H9 (cell line): ENCODE results near the gene PLCL1. TPM values are rescaled to one million over a fixed set of nuclear protein-coding genes. Genes with fewer than 3 reads are reported as not detected.

Experiments used
- DNase-seq: peaks from one replicate; pipeline ENCODE4 v3.0.0-alpha.2; 2017
- H2AFZ ChIP-seq: one replicate; pipeline ENCODE4 v1.6.1; 2013; ENCODE audit warnings: mild to moderate bottlenecking, low read length, control low read depth, moderate library complexity
- H2AK5ac ChIP-seq: 2 replicates; pipeline ENCODE4 v1.6.1; 2013; ENCODE audit warnings: low read length, control low read depth, mixed read lengths; ENCODE audit not compliant: insufficient read length
- H2BK120ac ChIP-seq: one replicate; pipeline ENCODE4 v1.6.1; 2013; ENCODE audit warnings: low read depth, mild to moderate bottlenecking, low read length, control low read depth, inconsistent platforms; ENCODE audit not compliant: poor library complexity, severe bottlenecking
- H2BK12ac ChIP-seq: 2 replicates; pipeline ENCODE4 v1.6.1; 2013; ENCODE audit warnings: low read length, control low read depth, mixed read lengths, low read depth; ENCODE audit not compliant: insufficient read length
- H2BK15ac ChIP-seq: 2 replicates; pipeline ENCODE4 v1.6.1; 2013; ENCODE audit warnings: low read depth, low read length, control low read depth
- H2BK20ac ChIP-seq: one replicate; pipeline ENCODE4 v1.6.1; 2013; ENCODE audit warnings: low read depth, mild to moderate bottlenecking, low read length, control low read depth, inconsistent platforms; ENCODE audit not compliant: poor library complexity, severe bottlenecking
- H2BK5ac ChIP-seq: 2 replicates; pipeline ENCODE4 v1.6.1; 2013; ENCODE audit warnings: low read length, control low read depth, mixed read lengths; ENCODE audit not compliant: insufficient read length
- H3K14ac ChIP-seq: 2 replicates; pipeline ENCODE4 v1.6.1; 2013; ENCODE audit warnings: low read length, control low read depth; ENCODE audit not compliant: insufficient read depth
- H3K18ac ChIP-seq: 2 replicates; pipeline ENCODE4 v1.6.1; 2013; ENCODE audit warnings: low read depth, mild to moderate bottlenecking, mixed read lengths, low read length, control low read depth; ENCODE audit not compliant: insufficient read length
- H3K23ac ChIP-seq: 2 replicates; pipeline ENCODE4 v1.6.1; 2013; ENCODE audit warnings: low read length, control low read depth, mixed read lengths, low read depth; ENCODE audit not compliant: insufficient read length
- H3K23me2 ChIP-seq: 2 replicates; pipeline ENCODE4 v1.6.1; 2013; ENCODE audit warnings: low read depth, mild to moderate bottlenecking, mixed read lengths, low read length, control low read depth; ENCODE audit not compliant: insufficient read length, poor library complexity, severe bottlenecking
- H3K27ac ChIP-seq: 2 replicates; pipeline ENCODE4 v1.5.1; 2013; ENCODE audit warnings: low read length, control low read depth, mixed read lengths, low read depth; ENCODE audit not compliant: insufficient read length
- H3K27me3 ChIP-seq: 2 replicates; pipeline ENCODE4 v1.6.1; 2013; ENCODE audit warnings: low read length, control low read depth, inconsistent platforms; ENCODE audit not compliant: insufficient read depth
- H3K4ac ChIP-seq: 2 replicates; pipeline ENCODE4 v1.6.1; 2013; ENCODE audit warnings: low read depth, mild to moderate bottlenecking, control low read depth, inconsistent platforms, low read length, moderate library complexity
- H3K4me1 ChIP-seq: 2 replicates; pipeline ENCODE4 v1.6.1; 2013; ENCODE audit warnings: low read length, control low read depth, inconsistent platforms; ENCODE audit not compliant: insufficient read depth
- H3K4me2 ChIP-seq: 2 replicates; pipeline ENCODE4 v1.6.1; 2013; ENCODE audit warnings: low read length, control low read depth, mixed read lengths; ENCODE audit not compliant: insufficient read length, insufficient read depth
- H3K56ac ChIP-seq: 2 replicates; pipeline ENCODE4 v1.6.1; 2013; ENCODE audit warnings: low read depth, mild to moderate bottlenecking, mixed read lengths, low read length, control low read depth; ENCODE audit not compliant: insufficient read length
- H3K79me1 ChIP-seq: 2 replicates; pipeline ENCODE4 v1.6.1; 2013; ENCODE audit warnings: low read depth, mild to moderate bottlenecking, moderate library complexity, low read length, control low read depth, inconsistent platforms; ENCODE audit not compliant: insufficient read depth, poor library complexity, severe bottlenecking
- H3K79me2 ChIP-seq: 2 replicates; pipeline ENCODE4 v1.6.1; 2013; ENCODE audit warnings: low read length, control low read depth, inconsistent platforms; ENCODE audit not compliant: insufficient read depth
- H3K9ac ChIP-seq: 2 replicates; pipeline ENCODE4 v1.6.1; 2013; ENCODE audit warnings: low read length, control low read depth, mixed read lengths; ENCODE audit not compliant: insufficient read length; ENCODE audit errors: extremely low read depth
- H3K9me3 ChIP-seq: one replicate; pipeline ENCODE4 v1.6.1; 2013; ENCODE audit warnings: low read depth, low read length, inconsistent platforms; ENCODE audit not compliant: control insufficient read depth
- H3T11ph ChIP-seq: one replicate; pipeline ENCODE4 v1.6.1; 2013; ENCODE audit warnings: mild to moderate bottlenecking, low read length, control low read depth, inconsistent platforms
- H4K20me1 ChIP-seq: one replicate; pipeline ENCODE4 v1.6.1; 2013; ENCODE audit not compliant: control insufficient read depth, insufficient read length, insufficient read depth
- H4K5ac ChIP-seq: 2 replicates; pipeline ENCODE4 v1.6.1; 2013; ENCODE audit warnings: low read depth, mild to moderate bottlenecking, mixed read lengths, low read length, control low read depth; ENCODE audit not compliant: insufficient read length
- H4K8ac ChIP-seq: replicated peaks from 2 replicates; pipeline ENCODE4 v1.6.1; 2013; ENCODE audit warnings: low read length, control low read depth, mixed read lengths, low read depth; ENCODE audit not compliant: insufficient read length
- H4K91ac ChIP-seq: 2 replicates; pipeline ENCODE4 v1.6.1; 2013; ENCODE audit warnings: low read depth, mild to moderate bottlenecking, moderate library complexity, mixed read lengths, low read length, control low read depth; ENCODE audit not compliant: insufficient read length
- H3K27ac Mint-ChIP-seq, 3 experiments: 2 replicates in 2 of 3; 3 replicates in 1 of 3; pipeline ENCODE4 v1.8.0; 2020 to 2021; ENCODE audit warnings: mixed read lengths in 3 of 3, mild to moderate bottlenecking in 1 of 3, moderate library complexity in 1 of 3
- H3K27me3 Mint-ChIP-seq: 2 replicates; pipeline ENCODE4 v1.8.0; 2021; ENCODE audit warnings: low read depth, mild to moderate bottlenecking, moderate library complexity, mixed read lengths
- H3K36me3 Mint-ChIP-seq, 3 experiments: 2 replicates in 2 of 3; 3 replicates in 1 of 3; pipeline ENCODE4 v1.8.0; 2020 to 2021; ENCODE audit warnings: low read depth in 3 of 3, mixed read lengths in 3 of 3; ENCODE audit not compliant: insufficient read depth in 1 of 3
- H3K4me1 Mint-ChIP-seq, 2 experiments: 2 replicates each; pipeline ENCODE4 v1.8.0; 2020; ENCODE audit warnings: mixed read lengths in 2 of 2
- H3K4me3 Mint-ChIP-seq, 2 experiments: 2 replicates in 1 of 2; 3 replicates in 1 of 2; pipeline ENCODE4 v1.8.0; 2020 to 2021; ENCODE audit warnings: mild to moderate bottlenecking in 2 of 2, mixed read lengths in 2 of 2, moderate library complexity in 1 of 2
- H3K9me3 Mint-ChIP-seq, 2 experiments: 2 replicates in 1 of 2; 3 replicates in 1 of 2; pipeline ENCODE4 v1.8.0; 2020; ENCODE audit warnings: mild to moderate bottlenecking in 2 of 2, mixed read lengths in 2 of 2, moderate library complexity in 1 of 2
- CTCF ChIP-seq: fragments of 200-600 bp; sonication (generic); conservative IDR thresholded peaks from 3 replicates; pipeline ENCODE4 v1.8.0; 2021; ENCODE audit warnings: antibody characterized with exemption, mild to moderate bottlenecking
- WGBS: extraction: QIAGEN DNeasy Blood & Tissue Kit; methylation state at CpG from one replicate; pipeline ENCODE4 v1.1.7; 2013; ENCODE audit warnings: missing lambda C conversion rate, low lambda C conversion rate, mixed read lengths; ENCODE audit not compliant: insufficient read length; ENCODE audit errors: extremely low coverage; 5-methylcytosine and 5-hydroxymethylcytosine counted together
- total RNA-seq: library from RNA; stranded (reverse); gene quantifications from 2 replicates; pipeline ENCODE4 v1.2.1, GENCODE V29; 2021

The PLCL1 gene
- total RNA-seq, 1 experiment from 2014 or later = 0.04 TPM

- H3K18ac ChIP-seq = no peak overlapping the region
- no CpG with 5 or more reads among the region's 4 CpGs for WGBS
- no peak overlapping the region for H3K27ac ChIP-seq
- H2AK5ac ChIP-seq = no peak overlapping the region
- H3K79me1 ChIP-seq = no peaks in the 10 kb centered on the region
- H4K8ac ChIP-seq = no peak overlapping the region
- no peak overlapping the region for H2AFZ ChIP-seq
- no peak for TF ChIP-seq CTCF
- no peak overlapping the region for H3T11ph ChIP-seq
- Mint-ChIP-seq H3K36me3 (peaks cover 0 to 2% (median 0%) of the 10 kb centered on the region in 3 experiments; a peak in 4 of 7 replicates), H3K9me3 (peaks cover 3 to 7% of the 10 kb centered on the region in 2 experiments; a peak in 4 of 5 replicates), H3K4me3 (no peak overlapping the region), H3K27me3 (peaks cover 3% of the 10 kb centered on the region; the same call in 1 of the 2 replicates), H3K27ac (no peak overlapping the region), H3K4me1 (peaks cover 0 to 5% of the 10 kb centered on the region in 2 experiments; a peak in 1 of 4 replicates)
- H4K5ac ChIP-seq = no peak overlapping the region
- H4K20me1 ChIP-seq = no peaks in the 10 kb centered on the region
- no peak overlapping the region for H2BK20ac ChIP-seq
- H3K4ac ChIP-seq = no peak overlapping the region
- no peak overlapping the region for H3K9ac ChIP-seq
- no peak overlapping the region for H4K91ac ChIP-seq
- no peak overlapping the region for H2BK15ac ChIP-seq
- H2BK120ac ChIP-seq = no peak overlapping the region
- no peaks in the 10 kb centered on the region for H3K79me2 ChIP-seq
- H2BK5ac ChIP-seq = no peak overlapping the region
- no peak overlapping the region for H3K23ac ChIP-seq
- no peaks in the 10 kb centered on the region for H3K4me1 ChIP-seq
- no peaks in the 10 kb centered on the region for H3K27me3 ChIP-seq
- H3K9me3 ChIP-seq = no peaks in the 10 kb centered on the region
- no peak overlapping the region for H3K14ac ChIP-seq
- H3K56ac ChIP-seq = no peak overlapping the region
- DNase-seq = no peak
- no peaks in the 10 kb centered on the region for H3K23me2 ChIP-seq
- no peak overlapping the region for H2BK12ac ChIP-seq
- H3K4me2 ChIP-seq = no peak overlapping the region
Measured at GRCh38 chr2:197926673-197927072, 122.3 kb downstream of the PLCL1 start.
